ENCODE measurements around the gene SLC15A3.
A peak's percentile ranks its signal among the peaks of the same experiment; 100 is the strongest.
"Not testable (repeated sequence)": the region's sequence is repeated elsewhere in the genome, so short reads cannot be mapped to it uniquely, and the experiment has no call there.

SLC15A3 gene

GRCh38 chr11:60912223-60912850 is 39.6 kb downstream of the SLC15A3 start:
- no peak for DNase-seq (ENCODE audit: extremely low spot score)
- TF ChIP-seq CTCF (IDR thresholded peaks at IDR 0.05; ENCODE audit: control extremely low read depth, extremely low read depth, low read depth, missing control alignments): no peak
- CTCF ChIA-PET: interaction anchor here (0.7 to 10.6 kb wide), 7 partner anchors 9 to 217 kb away, joined by 3 to 112 read pairs (median 4); partner anchors contain the start of gene PRPF19
- POLR2A ChIA-PET: interaction anchor here (0.6 kb wide), 1 partner anchor 447 kb away, joined by 3 read pairs; no protein-coding TSS in a partner anchor

- no peak for TF ChIP-seq CTCF (IDR thresholded peaks at IDR 0.05; ENCODE audit: control extremely low read depth, extremely low read depth, low read depth, missing control alignments)
- ChIA-PET CTCF (interaction anchor here (0.6 to 10.6 kb wide), 5 partner anchors 8 to 148 kb away, joined by 3 to 112 read pairs (median 4); partner anchors contain the start of gene PRPF19), POLR2A (no interaction called here)
- DNase-seq (ENCODE audit: extremely low spot score): no peak
These were observed 41.1 kb downstream of the SLC15A3 start for GRCh38 chr11:60910711-60911380.

- no peak for TF ChIP-seq CTCF (IDR thresholded peaks at IDR 0.05; ENCODE audit: control extremely low read depth, extremely low read depth, low read depth, missing control alignments)
- POLR2A ChIA-PET: no interaction called here
- DNase-seq (ENCODE audit: extremely low spot score): peak; percentile 68
- CTCF ChIA-PET: interaction anchor here (3.5 kb wide), 1 partner anchor 11 kb away, joined by 18 read pairs; no protein-coding TSS in a partner anchor
These were observed 41.7 kb downstream of the SLC15A3 start for GRCh38 chr11:60910281-60910687.

GRCh38 chr11:60909680-60910280 is 42.2 kb downstream of the SLC15A3 start:
- POLR2A ChIA-PET; DNase-seq (ENCODE audit: extremely low spot score): not testable (repeated sequence)
- CTCF ChIA-PET: interaction anchor here (3.5 kb wide), 1 partner anchor 11 kb away, joined by 18 read pairs; no protein-coding TSS in a partner anchor

GRCh38 chr11:60908803-60909202 is 43.2 kb downstream of the SLC15A3 start:
- no peak for TF ChIP-seq CTCF (IDR thresholded peaks at IDR 0.05; ENCODE audit: control extremely low read depth, extremely low read depth, low read depth, missing control alignments)
- CTCF ChIA-PET: interaction anchor here (3.5 kb wide), 1 partner anchor 10 kb away, joined by 18 read pairs; no protein-coding TSS in a partner anchor
- DNase-seq (ENCODE audit: extremely low spot score): no peak
- POLR2A ChIA-PET: no interaction called here

- DNase-seq (ENCODE audit: extremely low spot score): peak; percentile 97
- ChIA-PET POLR2A (no interaction called here), CTCF (interaction anchor here (0.7 to 14.0 kb wide), 8 partner anchors 7 to 223 kb away, joined by 3 to 157 read pairs (median 18); partner anchors contain the start of gene TMEM109)
- no peak for TF ChIP-seq CTCF (IDR thresholded peaks at IDR 0.05; ENCODE audit: control extremely low read depth, extremely low read depth, low read depth, missing control alignments)
These were observed 45.6 kb downstream of the SLC15A3 start, which contains the start of gene PRPF19 for GRCh38 chr11:60906132-60906972. PRPF19 (minus strand) TSS chr11:60906585; CDS start chr11:60906382, 203 bp downstream.

Measured in GM10248 (cell line).